RWPE2 (cell line): ENCODE data around the gene MAN1A1.

Experiments used
- ATAC-seq: fragments of 200-7000 bp; cut with Tn5 transposase; 3 replicates; pipeline ENCODE4 v1.9.1; 2021; ENCODE audit warnings: low read depth
- DNase-seq: peaks from one replicate; pipeline ENCODE4 v3.0.0-alpha.2; 2020; ENCODE audit warnings: low spot score
- H3K27ac ChIP-seq: fragments of 450-650 bp; 2 replicates; pipeline ENCODE4 v1.5.1; 2017; ENCODE audit warnings: mild to moderate bottlenecking; ENCODE audit not compliant: poor library complexity, severe bottlenecking
- H3K27me3 ChIP-seq: fragments of 250-450 bp; sonication (Bioruptor Pico); 2 replicates; pipeline ENCODE4 v1.5.1; 2021; ENCODE audit warnings: mild to moderate bottlenecking, moderate library complexity; ENCODE audit not compliant: insufficient read depth, poor library complexity, severe bottlenecking
- H3K36me3 ChIP-seq: fragments of 250-450 bp; sonication (Bioruptor Pico); 2 replicates; pipeline ENCODE4 v1.5.1; 2020; ENCODE audit warnings: low read depth, mild to moderate bottlenecking, moderate library complexity
- H3K4me1 ChIP-seq: fragments of 250-450 bp; sonication (Bioruptor Pico); 2 replicates; pipeline ENCODE4 v1.5.1; 2021; ENCODE audit warnings: mild to moderate bottlenecking, moderate library complexity; ENCODE audit not compliant: insufficient read depth, poor library complexity, severe bottlenecking
- H3K4me3 ChIP-seq: fragments of 250-450 bp; sonication (Bioruptor Pico); 2 replicates; pipeline ENCODE4 v1.5.1; 2021; ENCODE audit warnings: mild to moderate bottlenecking, moderate library complexity; ENCODE audit not compliant: severe bottlenecking
- H3K9me3 ChIP-seq: fragments of 250-450 bp; sonication (Bioruptor Pico); 2 replicates; pipeline ENCODE4 v1.5.1; 2021; ENCODE audit warnings: mild to moderate bottlenecking, moderate library complexity; ENCODE audit not compliant: severe bottlenecking
- CTCF ChIP-seq: fragments of 450-650 bp; IDR thresholded peaks from one replicate; pipeline ENCODE4 v1.5.1; 2017; ENCODE audit warnings: mild to moderate bottlenecking, moderate library complexity; ENCODE audit not compliant: poor library complexity, severe bottlenecking

Gene MAN1A1

GRCh38 chr6:119261944-119262284 lies 87.6 kb downstream of the MAN1A1 start:
- Histone ChIP-seq H3K27ac (no peak overlapping the region), H3K9me3 (peaks cover 2% of the 10 kb centered on the region), H3K4me1 (peaks cover 11% of the 10 kb centered on the region), H3K27me3 (peaks cover 4% of the 10 kb centered on the region), H3K36me3 (no peaks in the 10 kb centered on the region), H3K4me3 (no peak overlapping the region)
- ATAC-seq (no peak), DNase-seq (no peak)
- TF ChIP-seq CTCF = no peak

GRCh38 chr6:119259027-119259426 lies 90.5 kb downstream of the MAN1A1 start:
- no peak for DNase-seq

GRCh38 chr6:119257726-119258125 lies 91.8 kb downstream of the MAN1A1 start:
- Histone ChIP-seq H3K36me3 (no peaks in the 10 kb centered on the region), H3K4me3 (no peak overlapping the region), H3K27me3 (peaks cover 4% of the 10 kb centered on the region), H3K4me1 (peaks cover 11% of the 10 kb centered on the region), H3K27ac (no peak overlapping the region), H3K9me3 (peaks cover 2% of the 10 kb centered on the region)
- no peak for TF ChIP-seq CTCF
- DNase-seq (no peak), ATAC-seq (no peak)

More at GRCh38 chr6:119259027-119259426, 90.5 kb downstream of the MAN1A1 start:
- TF ChIP-seq CTCF = no peak
- H3K9me3 ChIP-seq = peaks cover 2% of the 10 kb centered on the region
- H3K4me1 ChIP-seq = peaks cover 11% of the 10 kb centered on the region
- H3K27me3 ChIP-seq = peaks cover 4% of the 10 kb centered on the region
- no peak overlapping the region for H3K4me3 ChIP-seq
- no peak overlapping the region for H3K27ac ChIP-seq
- H3K36me3 ChIP-seq = no peaks in the 10 kb centered on the region
- ATAC-seq = peak; percentile 59; the same call in 2 of the 3 replicates

- DNase-seq = no peak
- H3K4me1 ChIP-seq = peaks cover 11% of the 10 kb centered on the region
- no peak for TF ChIP-seq CTCF
Observed at GRCh38 chr6:119256978-119257462, 92.5 kb downstream of the MAN1A1 start.

GRCh38 chr6:119256392-119256791 lies 93.2 kb downstream of the MAN1A1 start:
- Histone ChIP-seq H3K27me3 (peaks cover 4% of the 10 kb centered on the region), H3K4me3 (no peak overlapping the region)
- DNase-seq = no peak

More at GRCh38 chr6:119256978-119257462, 92.5 kb downstream of the MAN1A1 start:
- Histone ChIP-seq H3K27me3 (peaks cover 4% of the 10 kb centered on the region), H3K4me3 (no peak overlapping the region), H3K9me3 (peaks cover under 1% of the 10 kb centered on the region), H3K27ac (no peak overlapping the region), H3K36me3 (no peaks in the 10 kb centered on the region)
- ATAC-seq = no peak

More at GRCh38 chr6:119256392-119256791, 93.2 kb downstream of the MAN1A1 start:
- Histone ChIP-seq H3K27ac (no peak overlapping the region), H3K4me1 (peaks cover 8% of the 10 kb centered on the region), H3K36me3 (no peaks in the 10 kb centered on the region), H3K9me3 (no peaks in the 10 kb centered on the region)
- no peak for TF ChIP-seq CTCF
- ATAC-seq = no peak
